ENCODE data around the gene RBBP5.

RBBP5 gene

DNA sequence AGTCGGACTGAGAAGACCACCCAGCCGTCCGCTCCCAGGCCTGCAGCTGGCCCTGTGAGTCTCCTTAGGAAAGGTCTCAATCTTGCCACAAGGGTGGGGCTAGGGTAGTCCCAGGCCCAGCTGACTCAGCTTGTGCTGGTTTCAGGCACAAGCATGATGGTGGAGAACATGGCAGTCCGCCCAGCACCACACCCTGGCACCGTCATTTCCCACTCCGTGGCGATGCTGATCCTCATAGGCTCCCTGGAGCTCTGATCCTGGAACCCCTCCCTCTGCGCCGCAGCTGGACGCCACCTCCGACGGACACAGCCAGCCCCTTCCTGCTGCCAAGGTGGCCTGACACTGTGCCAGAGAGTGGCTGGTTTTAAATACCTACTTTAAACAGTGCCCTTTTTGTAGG, 48.3 kb downstream of the RBBP5 start:
- no peak for DNase-seq

GRCh38 chr1:205072881-205073280, 48.9 kb downstream of the RBBP5 start:
- no peak for DNase-seq

DNA sequence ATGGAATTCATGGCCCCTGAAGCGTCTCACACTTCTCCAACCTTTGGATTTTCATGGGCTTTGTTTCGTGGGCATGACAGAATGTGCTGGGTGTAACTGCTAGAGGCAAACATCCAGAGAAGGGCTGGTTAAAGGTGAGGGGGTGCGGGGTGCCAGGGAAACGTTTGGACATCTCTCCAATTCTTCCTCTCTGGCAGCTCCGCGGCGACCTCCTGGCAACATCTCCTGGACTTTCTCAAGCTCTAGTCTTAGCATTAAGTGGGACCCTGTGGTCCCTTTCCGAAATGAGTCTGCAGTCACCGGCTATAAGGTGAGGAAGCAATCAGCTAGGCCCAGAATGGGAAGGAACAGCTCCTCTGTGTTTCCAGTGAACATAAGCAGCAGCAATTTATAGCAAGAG, 49.5 kb downstream of the RBBP5 start:
- no peak for DNase-seq

DNA sequence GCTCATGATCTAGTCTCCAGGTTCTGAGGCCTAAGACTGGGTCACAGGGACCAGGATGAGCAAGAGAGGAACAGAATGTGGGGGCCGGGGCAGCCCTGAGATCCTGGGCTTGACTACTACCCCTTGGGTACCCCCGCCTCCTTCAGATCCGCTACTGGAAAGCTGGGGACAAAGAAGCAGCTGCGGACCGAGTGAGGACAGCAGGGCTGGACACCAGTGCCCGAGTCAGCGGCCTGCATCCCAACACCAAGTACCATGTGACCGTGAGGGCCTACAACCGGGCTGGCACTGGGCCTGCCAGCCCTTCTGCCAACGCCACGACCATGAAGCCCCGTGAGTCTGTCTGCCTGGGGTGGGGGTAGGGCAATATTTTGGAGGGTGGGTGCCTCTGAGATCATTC, 50.0 kb downstream of the RBBP5 start:
- DNase-seq = no peak

DNA sequence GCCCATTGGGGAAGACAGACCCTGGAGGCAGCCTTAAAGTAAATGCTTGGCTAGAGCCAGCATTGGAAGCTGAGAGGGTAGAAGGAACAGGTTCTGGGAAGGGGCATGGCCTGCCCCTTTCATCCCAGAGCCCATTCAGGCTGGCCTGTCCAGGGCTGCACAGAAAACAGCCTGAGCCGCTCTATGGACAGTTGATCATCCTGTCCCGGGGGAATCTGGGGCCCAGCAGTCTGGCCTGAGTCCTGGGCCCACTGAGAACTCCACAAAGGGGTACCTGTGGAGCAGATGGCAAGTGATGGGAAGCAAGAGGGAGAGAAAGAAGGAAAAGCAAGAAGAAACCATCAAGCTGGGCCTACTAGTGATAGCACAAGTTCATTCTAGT, 50.8 kb downstream of the RBBP5 start:
- no peak for DNase-seq

GRCh38 chr1:205069371-205070125, 52.2 kb downstream of the RBBP5 start:
- no peak for DNase-seq

DNA sequence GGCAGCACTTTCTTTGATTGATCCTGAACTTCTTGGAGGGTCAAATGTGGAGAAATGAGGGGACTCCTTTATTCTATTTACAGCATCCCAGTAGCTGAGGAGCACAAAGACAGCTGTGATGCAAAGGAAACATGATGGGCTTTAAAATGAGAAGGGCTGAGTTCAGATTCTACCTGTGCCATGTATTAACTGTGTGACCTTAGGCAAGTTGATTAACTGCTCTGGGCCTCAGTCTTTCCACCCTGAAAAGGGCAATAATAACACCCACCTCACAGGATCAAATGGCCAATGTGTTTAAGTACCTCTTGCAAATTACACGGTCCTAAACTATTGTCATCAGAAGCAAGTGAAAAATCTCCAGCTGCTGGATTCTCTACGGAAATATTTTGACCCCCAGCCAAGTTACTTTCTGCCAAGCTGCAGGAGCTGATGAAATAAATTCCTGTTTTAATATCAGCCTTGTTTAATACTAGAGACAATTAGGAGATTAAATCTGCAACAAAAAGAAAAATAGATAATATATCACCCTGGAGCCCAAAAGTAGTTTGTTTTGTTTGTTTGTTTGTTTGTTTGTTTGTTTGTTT, 53.2 kb downstream of the RBBP5 start:
- no peak for DNase-seq

- DNase-seq = no peak
These were observed 53.8 kb downstream of the RBBP5 start for GRCh38 chr1:205068001-205068400.

DNA sequence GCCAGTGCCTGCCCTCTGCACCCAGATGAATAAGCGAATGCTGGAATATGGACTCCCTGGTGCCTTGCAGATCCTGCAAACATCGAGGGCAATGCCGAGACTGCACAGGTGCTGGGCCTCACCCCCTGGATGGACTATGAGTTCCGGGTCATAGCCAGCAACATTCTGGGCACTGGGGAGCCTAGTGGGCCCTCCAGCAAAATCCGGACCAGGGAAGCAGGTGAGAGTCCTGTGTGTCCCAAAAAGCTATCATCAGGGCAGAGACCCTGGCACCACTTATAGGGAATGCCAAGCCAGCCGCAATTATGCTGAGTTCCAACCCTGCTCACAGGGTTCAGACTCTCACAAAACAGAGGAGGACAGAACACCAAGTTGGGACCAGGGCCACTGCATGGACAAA, 54.7 kb downstream of the RBBP5 start:
- no peak for DNase-seq

DNA sequence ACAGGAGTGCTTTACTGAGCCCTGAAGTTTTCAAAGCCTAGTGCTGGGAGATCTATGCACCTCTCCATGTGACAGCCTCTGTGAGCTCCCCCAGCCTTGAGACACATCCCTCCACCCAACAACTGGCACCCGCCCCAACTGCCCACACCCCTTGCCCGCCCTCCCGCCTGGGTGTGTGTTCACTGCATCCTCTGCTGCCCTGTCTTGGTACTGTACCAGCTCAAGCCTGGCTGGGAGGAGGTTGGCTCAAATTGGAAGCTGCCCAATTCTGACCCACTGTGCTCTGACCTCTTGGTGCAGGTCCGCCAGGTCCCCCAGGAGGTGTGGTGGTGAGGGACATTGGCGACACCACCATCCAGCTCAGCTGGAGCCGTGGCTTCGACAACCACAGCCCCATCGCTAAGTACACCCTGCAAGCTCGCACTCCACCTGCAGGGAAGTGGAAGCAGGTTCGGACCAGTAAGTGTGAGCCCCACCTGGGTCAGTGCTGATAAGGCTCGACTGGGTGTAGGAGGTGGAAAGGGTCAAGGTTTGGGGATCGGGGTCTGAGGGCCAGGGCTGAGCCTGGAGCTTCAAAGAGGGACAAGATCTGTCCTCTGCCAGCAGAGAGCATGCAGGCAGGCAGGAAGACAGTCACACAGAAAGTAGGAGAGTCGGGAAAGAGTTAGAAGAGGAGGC, 55.5 kb downstream of the RBBP5 start:
- DNase-seq = no peak

DNA sequence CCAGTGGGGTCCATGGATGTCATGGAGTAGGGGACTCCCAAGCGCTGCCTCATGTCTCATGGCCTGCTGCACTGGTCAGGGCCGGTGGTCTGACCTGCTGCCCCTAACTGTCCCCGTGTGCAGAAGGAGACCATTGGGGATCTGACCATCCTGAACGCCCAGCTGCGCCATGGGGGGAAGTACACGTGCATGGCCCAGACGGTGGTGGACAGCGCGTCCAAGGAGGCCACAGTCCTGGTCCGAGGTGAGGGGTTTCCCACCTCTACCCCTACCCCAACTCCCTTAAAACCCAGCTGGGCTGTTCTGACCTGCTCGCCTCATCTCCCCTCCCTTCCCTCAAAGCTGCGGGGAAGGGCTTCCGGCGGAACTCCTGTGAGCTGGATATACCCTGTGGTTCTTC, 56.1 kb downstream of the RBBP5 start:
- no peak for DNase-seq

GRCh38 chr1:205064741-205065316, 56.9 kb downstream of the RBBP5 start:
- DNase-seq = no peak

DNA sequence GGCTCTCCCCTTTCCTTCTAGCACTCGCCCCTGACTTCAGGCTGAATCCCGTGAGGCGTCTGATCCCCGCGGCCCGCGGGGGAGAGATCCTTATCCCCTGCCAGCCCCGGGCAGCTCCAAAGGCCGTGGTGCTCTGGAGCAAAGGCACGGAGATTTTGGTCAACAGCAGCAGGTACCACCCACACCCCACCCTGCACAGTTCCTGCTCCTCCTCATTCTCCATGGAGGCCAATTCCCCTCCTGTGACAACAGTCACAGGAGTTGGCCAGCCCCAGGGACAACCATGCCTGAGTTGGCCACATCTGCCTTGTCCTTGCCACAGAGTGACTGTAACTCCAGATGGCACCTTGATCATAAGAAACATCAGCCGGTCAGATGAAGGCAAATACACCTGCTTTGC, 57.5 kb downstream of the RBBP5 start:
- DNase-seq = no peak

- DNase-seq = no peak
These were observed 58.9 kb downstream of the RBBP5 start for GRCh38 chr1:205062895-205063294.

DNA sequence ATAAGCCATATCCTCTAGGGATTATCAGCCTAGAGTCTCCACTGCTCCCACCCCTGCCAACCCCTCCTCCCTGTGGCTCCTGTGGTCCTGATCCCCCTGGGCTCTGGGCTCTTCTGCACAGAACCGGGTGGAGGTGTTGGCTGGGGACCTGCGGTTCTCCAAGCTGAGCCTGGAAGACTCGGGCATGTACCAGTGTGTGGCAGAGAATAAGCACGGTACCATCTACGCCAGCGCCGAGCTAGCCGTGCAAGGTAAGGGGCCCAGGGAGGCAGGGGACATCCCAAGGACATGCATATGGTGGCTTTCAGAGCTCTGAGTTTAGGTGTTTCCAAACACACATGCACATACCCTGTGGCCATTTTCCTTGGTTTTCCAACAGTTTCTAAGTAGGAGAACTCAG, 59.5 kb downstream of the RBBP5 start:
- DNase-seq = no peak

GRCh38 chr1:205061665-205062069, 60.1 kb downstream of the RBBP5 start:
- DNase-seq = peak; percentile 91

GRCh38 chr1:205061227-205061626, 60.6 kb downstream of the RBBP5 start:
- DNase-seq = no peak

DNA sequence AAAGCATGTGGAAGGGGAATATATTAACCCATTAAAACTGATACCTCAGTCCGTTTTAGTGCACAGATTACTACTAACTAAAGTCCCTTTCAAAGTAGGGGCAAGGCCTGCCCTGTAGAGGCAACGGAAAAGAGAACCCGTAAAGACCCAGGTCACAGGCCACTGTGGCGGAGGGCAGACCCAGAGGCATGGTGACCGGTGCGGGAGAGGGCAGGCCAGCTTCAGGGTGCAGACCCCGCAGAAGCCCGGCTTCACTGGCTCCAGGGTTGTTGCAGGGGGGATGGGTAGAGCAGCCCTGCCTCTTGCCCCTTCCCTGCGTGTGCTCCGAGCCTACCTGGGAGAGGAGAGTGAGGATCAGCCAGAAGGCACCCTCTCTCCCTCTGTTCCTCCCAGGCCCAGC, 61.0 kb downstream of the RBBP5 start:
- DNase-seq = no peak

- no peak for DNase-seq
These were observed 62.1 kb downstream of the RBBP5 start for GRCh38 chr1:205059660-205060059.

GRCh38 chr1:205058853-205059252, 62.9 kb downstream of the RBBP5 start:
- DNase-seq = no peak

DNA sequence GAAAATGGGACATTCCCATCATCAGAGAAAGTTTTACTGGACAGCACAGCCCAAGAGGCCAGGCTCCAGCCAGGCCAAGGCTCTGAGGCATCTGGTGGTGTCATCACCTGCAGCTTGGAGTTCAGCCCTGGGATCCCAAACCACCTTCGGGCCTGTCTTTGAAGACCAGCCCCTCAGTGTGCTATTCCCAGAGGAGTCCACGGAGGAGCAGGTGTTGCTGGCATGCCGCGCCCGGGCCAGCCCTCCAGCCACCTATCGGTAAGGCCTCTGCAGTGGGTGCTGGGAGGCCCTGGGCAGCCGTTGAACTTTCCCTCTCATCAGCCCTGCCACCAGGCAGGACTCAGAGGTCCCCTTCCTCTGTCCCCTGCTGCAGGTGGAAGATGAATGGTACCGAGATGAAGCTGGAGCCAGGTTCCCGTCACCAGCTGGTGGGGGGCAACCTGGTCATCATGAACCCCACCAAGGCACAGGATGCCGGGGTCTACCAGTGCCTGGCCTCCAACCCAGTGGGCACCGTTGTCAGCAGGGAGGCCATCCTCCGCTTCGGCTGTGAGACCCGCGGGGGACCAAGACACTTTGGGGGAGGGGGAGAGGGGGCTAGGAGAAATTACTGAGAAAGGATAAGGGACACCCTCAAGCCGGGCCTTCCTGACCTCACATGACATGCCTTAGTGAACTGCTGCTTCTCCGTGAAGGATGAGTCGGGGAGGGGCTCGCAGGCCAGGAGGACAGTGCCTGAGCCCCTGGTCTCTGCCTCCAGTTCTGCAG, 63.8 kb downstream of the RBBP5 start:
- DNase-seq = no peak

DNA sequence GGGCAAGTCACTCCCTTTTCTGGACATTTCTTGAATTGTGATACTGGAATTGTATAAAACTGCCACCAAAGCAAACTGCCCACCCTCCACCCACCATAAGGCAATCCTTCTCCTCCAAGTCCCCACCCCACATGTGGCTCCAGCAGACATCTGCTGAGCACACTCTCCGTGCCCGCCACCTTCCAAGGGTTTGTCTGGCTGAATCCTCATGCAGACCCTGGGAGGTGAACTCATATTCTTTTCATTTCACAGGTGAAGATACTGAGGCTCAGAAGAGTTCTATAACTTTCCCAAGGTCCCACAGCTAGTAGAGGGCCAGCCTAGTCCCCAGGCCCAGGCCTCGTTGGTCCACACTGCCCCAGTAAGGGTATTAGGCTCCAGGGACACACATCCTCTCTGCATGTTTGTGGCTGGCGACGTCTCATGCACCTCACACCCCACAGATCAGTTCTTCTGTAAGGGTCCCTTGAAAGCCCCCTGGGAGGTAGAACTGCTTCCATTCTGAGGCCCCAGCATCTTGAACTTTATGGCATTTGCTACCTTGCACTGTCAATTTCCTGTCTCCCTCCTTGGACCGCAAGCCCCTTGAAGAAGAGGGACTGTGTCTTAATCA, 64.7 kb downstream of the RBBP5 start:
- DNase-seq = no peak

GRCh38 chr1:205056188-205056611, 65.6 kb downstream of the RBBP5 start:
- DNase-seq = no peak
